GM12878 (cell line): Measurements from ENCODE around the gene P4HA1. TPM values are rescaled to one million over a fixed set of nuclear protein-coding genes. Genes with fewer than 3 reads are reported as not detected.

Source experiments
- BACH1 ChIP-seq: fragments of 450-650 bp; IDR thresholded peaks from 2 replicates; pipeline ENCODE4 v1.6.1; 2017; ENCODE audit warnings: mild to moderate bottlenecking, borderline replicate concordance
- CREM ChIP-seq: IDR thresholded peaks from 2 replicates; pipeline ENCODE4 v1.6.1; 2014; ENCODE audit warnings: antibody characterized with exemption, low read depth
- CTCF ChIP-seq, 3 experiments: IDR thresholded peaks in 2 of 3; conservative IDR thresholded peaks in 1 of 3; 2 replicates each; pipeline ENCODE4 v1.5.1; 2011; ENCODE audit warnings: low read depth in 3 of 3, low read length in 3 of 3, mild to moderate bottlenecking in 3 of 3, control low read depth in 2 of 3, moderate library complexity in 2 of 3, inconsistent platforms in 1 of 3, mixed read lengths in 1 of 3; ENCODE audit not compliant: control insufficient read depth in 2 of 3, insufficient read depth in 1 of 3; ENCODE audit errors: extremely low read depth in 1 of 3
- EP300 ChIP-seq, 2 experiments: fragments of 150-350 bp in 1 of 2; IDR thresholded peaks; 2 replicates each; pipeline ENCODE4 v1.6.1; 2011 to 2012; ENCODE audit warnings: low read depth in 2 of 2, low read length in 2 of 2, borderline replicate concordance in 1 of 2, improper control_type of control experiment in 1 of 2, inconsistent platforms in 1 of 2; ENCODE audit not compliant: control insufficient read depth in 1 of 2
- ESRRA ChIP-seq: IDR thresholded peaks from 2 replicates; pipeline ENCODE4 v1.6.1; 2012; ENCODE audit warnings: mild to moderate bottlenecking, low read length, improper control_type of control experiment
- KAT2A ChIP-seq: conservative IDR thresholded peaks from 2 replicates; pipeline ENCODE4 v1.6.1; 2011; ENCODE audit warnings: low read depth, low read length; ENCODE audit not compliant: control insufficient read depth
- SUZ12 ChIP-seq: fragments of 200-600 bp; sonication (generic); IDR thresholded peaks from one replicate; pipeline ENCODE4 v1.6.1; 2018; ENCODE audit warnings: antibody characterized with exemption, mild to moderate bottlenecking; ENCODE audit not compliant: unreplicated experiment
- ZBTB33 ChIP-seq: fragments of 450-650 bp; IDR thresholded peaks from 2 replicates; pipeline ENCODE4 v1.6.1; 2017; ENCODE audit warnings: mild to moderate bottlenecking
- polyA plus RNA-seq, 11 experiments: library from polyadenylated mRNA; depleted of rRNA in 4 of 11; unstranded in 6 of 11; stranded (reverse) in 5 of 11; fragments of >200 nt; fragmentation: Nextera tagmentation in 4 of 11; fragmentation: Illumina TruSeq in 1 of 11; extraction: Ambion mirVana in 4 of 11; extraction: Trizol in 1 of 11; gene quantifications; 1 replicate in 1 of 11; 2 replicates in 10 of 11; pipeline versions ENCODE4 v1.2.1 to v1.2.3, GENCODE V29; 2011 to 2016; ENCODE audit warnings: inconsistent platforms in 2 of 11, missing spikeins in 2 of 11, low read depth in 1 of 11
- total RNA-seq, 4 experiments: library from RNA; depleted of rRNA in 3 of 4; stranded (reverse); fragments of >200 nt in 3 of 4; fragmentation: Illumina TruSeq in 1 of 4; extraction: Trizol in 1 of 4; gene quantifications; 2 replicates each; pipeline versions ENCODE4 v1.2.1 to v1.2.3, GENCODE V29; 2013 to 2021

P4HA1 gene
- total and polyA plus RNA-seq, 10 of the 15 experiments (the other 5 are each of a cell fraction or from before 2014, with no cell fraction given): 15.0 to 160 (median 24.1) TPM

GRCh38 chr10:73136627-73137026 lies 40.0 kb upstream of the P4HA1 start (continued):
- no peak for TF ChIP-seq ESRRA
- no peak for TF ChIP-seq CREM
- TF ChIP-seq SUZ12: no peak
- no peak for TF ChIP-seq EP300 (IDR thresholded peaks at IDR 0.05; ENCODE audit: borderline replicate concordance in 1 of 2, control insufficient read depth in 1 of 2, low read depth in 2 of 2, low read length in 2 of 2)
- no peak for TF ChIP-seq BACH1
- TF ChIP-seq ZBTB33: no peak
- no peak for TF ChIP-seq KAT2A
- TF ChIP-seq CTCF (IDR thresholded peaks at IDR 0.05 in 2 of 3, conservative IDR thresholded peaks at IDR 0.05 in 1 of 3; ENCODE audit: control insufficient read depth in 2 of 3, extremely low read depth in 1 of 3, insufficient read depth in 1 of 3, low read depth in 3 of 3, low read length in 3 of 3): no peak
- TF ChIP-seq, all 136 proteins: peak for 0
